ENCODE data around the gene AKT3.
"Not testable (repeated sequence)": the region's sequence is repeated elsewhere in the genome, so short reads cannot be mapped to it uniquely, and the experiment has no call there.

AKT3 gene

GRCh38 chr1:243783714-243784113, 66.3 kb downstream of the AKT3 start:
- no peak for DNase-seq (ENCODE audit: low read depth)

GRCh38 chr1:243772361-243773050, 77.5 kb downstream of the AKT3 start:
- DNase-seq (ENCODE audit: low read depth): not testable (repeated sequence)

GRCh38 chr1:243770860-243771259, 79.2 kb downstream of the AKT3 start:
- DNase-seq (ENCODE audit: low read depth): no peak

- no peak for DNase-seq (ENCODE audit: low read depth)
These were observed 84.4 kb downstream of the AKT3 start for GRCh38 chr1:243765676-243766075.

GRCh38 chr1:243763806-243764205, 86.2 kb downstream of the AKT3 start:
- no peak for DNase-seq (ENCODE audit: low read depth)

GRCh38 chr1:243758647-243759046, 91.4 kb downstream of the AKT3 start:
- DNase-seq (ENCODE audit: low read depth): no peak

GRCh38 chr1:243756529-243756928, 93.5 kb downstream of the AKT3 start:
- no peak for DNase-seq (ENCODE audit: low read depth)

- no peak for DNase-seq (ENCODE audit: low read depth)
These were observed 95.7 kb downstream of the AKT3 start for GRCh38 chr1:243754348-243754747.

GRCh38 chr1:243751506-243751905, 98.5 kb downstream of the AKT3 start:
- no peak for DNase-seq (ENCODE audit: low read depth)

- no peak for DNase-seq (ENCODE audit: low read depth)
These were observed 101.2 kb downstream of the AKT3 start for GRCh38 chr1:243748706-243749283.

GRCh38 chr1:243748227-243748626, 101.8 kb downstream of the AKT3 start:
- DNase-seq (ENCODE audit: low read depth): no peak

GRCh38 chr1:243746751-243747150, 103.3 kb downstream of the AKT3 start:
- no peak for DNase-seq (ENCODE audit: low read depth)

- no peak for DNase-seq (ENCODE audit: low read depth)
These were observed 104.7 kb downstream of the AKT3 start for GRCh38 chr1:243745356-243745755.

- no peak for DNase-seq (ENCODE audit: low read depth)
These were observed 107.2 kb downstream of the AKT3 start for GRCh38 chr1:243742819-243743218.

GRCh38 chr1:243740255-243740999, 109.6 kb downstream of the AKT3 start:
- no peak for DNase-seq (ENCODE audit: low read depth)

GRCh38 chr1:243739335-243740003, 110.6 kb downstream of the AKT3 start:
- DNase-seq (ENCODE audit: low read depth): no peak

- DNase-seq (ENCODE audit: low read depth): no peak
These were observed 112.0 kb downstream of the AKT3 start for GRCh38 chr1:243738020-243738419.

- no peak for DNase-seq (ENCODE audit: low read depth)
These were observed 114.6 kb downstream of the AKT3 start for GRCh38 chr1:243735457-243735856.

GRCh38 chr1:243734308-243734695, 115.7 kb downstream of the AKT3 start:
- no peak for DNase-seq (ENCODE audit: low read depth)

- DNase-seq (ENCODE audit: low read depth): no peak
These were observed 116.3 kb downstream of the AKT3 start for GRCh38 chr1:243733670-243734307.

- DNase-seq (ENCODE audit: low read depth): no peak
These were observed 117.4 kb downstream of the AKT3 start for GRCh38 chr1:243732637-243733036.

- no peak for DNase-seq (ENCODE audit: low read depth)
These were observed 117.9 kb downstream of the AKT3 start for GRCh38 chr1:243731974-243732625.

All from stimulated activated CD8-positive, alpha-beta memory T cell treated with anti-CD3 and anti-CD28 coated beads, Interleukin-4, amount 100 ng/mL, for 24 hours (primary cell).